ENCODE data around the gene ELOVL6. TPM values are rescaled to one million over a fixed set of nuclear protein-coding genes. Genes with fewer than 3 reads are reported as not detected.

ELOVL6 gene
- total and polyA plus RNA-seq, 10 of the 15 experiments (the other 5 are each of a cell fraction or from before 2014, with no cell fraction given): 3.9 to 33.5 (median 8.1) TPM

DNA sequence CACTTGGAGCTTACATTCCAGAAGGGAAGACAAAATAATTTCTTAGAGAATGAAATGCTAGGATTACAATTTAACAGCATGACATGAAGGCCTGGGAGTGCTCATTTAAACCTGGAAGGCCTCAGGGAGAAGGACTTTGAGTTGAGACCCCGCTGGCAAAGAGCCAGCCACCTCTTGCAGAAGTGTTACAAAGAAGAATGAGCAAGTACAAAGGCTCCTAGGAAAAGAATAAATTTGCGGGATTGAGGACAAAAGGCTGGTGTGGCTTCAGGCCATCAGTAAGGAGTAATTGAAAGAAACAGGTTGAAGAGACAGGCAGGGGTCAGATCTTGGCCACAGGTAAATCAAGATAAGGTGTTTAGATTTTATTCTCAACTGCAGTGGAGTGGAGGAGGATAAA, 3.1 kb upstream of the ELOVL6 start:
- FAIRE-seq (no peak), DNase-seq (ENCODE audit: low read depth, low spot score) (no peak), ATAC-seq (no peak)
- Histone ChIP-seq H3K27ac (ENCODE audit: control insufficient read depth, insufficient read depth) (no peak overlapping the region), H3K4me3 (no peak overlapping the region), H2AFZ (ENCODE audit: control insufficient read depth, low read depth, low read length) (no peak overlapping the region), H3K4me2 (ENCODE audit: control insufficient read depth, insufficient read depth) (no peak overlapping the region), H3K9me3 (replicated peaks; ENCODE audit: control insufficient read depth, insufficient read depth, low read length) (no peaks in the 10 kb centered on the region), H3K36me3 (ENCODE audit: control insufficient read depth in 2 of 2, insufficient read depth in 2 of 2, low read length in 1 of 2) (no peaks in the 10 kb centered on the region), H3K79me2 (ENCODE audit: control insufficient read depth, insufficient read depth, low read length) (peaks cover 15% of the 10 kb centered on the region), H4K20me1 (ENCODE audit: control insufficient read depth, insufficient read depth) (no peaks in the 10 kb centered on the region), H3K4me1 (ENCODE audit: control insufficient read depth, insufficient read depth, low read length) (0 out of 2 replicates have a peak, but pooled peaks cover 4% of the 10 kb centered on the region), H3K9ac (ENCODE audit: control insufficient read depth, insufficient read depth, low read length) (no peak overlapping the region), H3K27me3 (replicated peaks in 1 of 2; ENCODE audit: control insufficient read depth in 2 of 2, insufficient read depth in 2 of 2, low read length in 1 of 2) (no peaks in the 10 kb centered on the region)
- ChIA-PET RAD21 (ENCODE audit: unreplicated experiment) (no interaction called here), POLR2A (no interaction called here), SMC1A (ENCODE audit: uncharacterized antibody, unreplicated experiment) (interaction anchor here (0.6 kb wide), 1 partner anchor 55 kb away, joined by 3 read pairs; no protein-coding TSS in a partner anchor), CTCF (interaction anchor here (1.0 kb wide), 1 partner anchor 147 kb away, joined by 4 read pairs; no protein-coding TSS in a partner anchor)
- in situ Hi-C loops (cut with MboI): loop anchor here (10.0 kb wide), 1 partner anchor 303 kb away; no protein-coding TSS in a partner anchor
- intact Hi-C loops (cut with micrococcal nuclease; ENCODE audit: unreplicated experiment): no loop called here
- 66% methylated on average over 2 of the region's 2 CpGs for WGBS (ENCODE audit: insufficient coverage, insufficient replicate concordance, low lambda C conversion rate, missing lambda C conversion rate)
- no TSS peak for BruUV-seq (replicated peaks)
- TF ChIP-seq SUZ12 (IDR thresholded peaks at IDR 0.05; ENCODE audit: unreplicated experiment): no peak
- TF ChIP-seq RB1 (IDR thresholded peaks at IDR 0.05; ENCODE audit: borderline replicate concordance): no peak
- TF ChIP-seq MTA2 (IDR thresholded peaks at IDR 0.05; ENCODE audit: low read depth): no peak
- no peak for TF ChIP-seq GABPA (IDR thresholded peaks at IDR 0.05; ENCODE audit: low read depth)
- TF ChIP-seq, protein P1, sequence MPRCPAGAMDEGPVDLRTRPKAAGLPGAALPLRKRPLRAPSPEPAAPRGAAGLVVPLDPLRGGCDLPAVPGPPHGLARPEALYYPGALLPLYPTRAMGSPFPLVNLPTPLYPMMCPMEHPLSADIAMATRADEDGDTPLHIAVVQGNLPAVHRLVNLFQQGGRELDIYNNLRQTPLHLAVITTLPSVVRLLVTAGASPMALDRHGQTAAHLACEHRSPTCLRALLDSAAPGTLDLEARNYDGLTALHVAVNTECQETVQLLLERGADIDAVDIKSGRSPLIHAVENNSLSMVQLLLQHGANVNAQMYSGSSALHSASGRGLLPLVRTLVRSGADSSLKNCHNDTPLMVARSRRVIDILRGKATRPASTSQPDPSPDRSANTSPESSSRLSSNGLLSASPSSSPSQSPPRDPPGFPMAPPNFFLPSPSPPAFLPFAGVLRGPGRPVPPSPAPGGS (IDR thresholded peaks at IDR 0.05; ENCODE audit: borderline replicate concordance, insufficient read depth, low read depth, low read length, poor library complexity, severe bottlenecking): no peak
- TF ChIP-seq CEBPZ (IDR thresholded peaks at IDR 0.05; ENCODE audit: low read depth, low read length): no peak
- no peak for TF ChIP-seq BCLAF1 (IDR thresholded peaks at IDR 0.05)
- TF ChIP-seq, protein P2, sequence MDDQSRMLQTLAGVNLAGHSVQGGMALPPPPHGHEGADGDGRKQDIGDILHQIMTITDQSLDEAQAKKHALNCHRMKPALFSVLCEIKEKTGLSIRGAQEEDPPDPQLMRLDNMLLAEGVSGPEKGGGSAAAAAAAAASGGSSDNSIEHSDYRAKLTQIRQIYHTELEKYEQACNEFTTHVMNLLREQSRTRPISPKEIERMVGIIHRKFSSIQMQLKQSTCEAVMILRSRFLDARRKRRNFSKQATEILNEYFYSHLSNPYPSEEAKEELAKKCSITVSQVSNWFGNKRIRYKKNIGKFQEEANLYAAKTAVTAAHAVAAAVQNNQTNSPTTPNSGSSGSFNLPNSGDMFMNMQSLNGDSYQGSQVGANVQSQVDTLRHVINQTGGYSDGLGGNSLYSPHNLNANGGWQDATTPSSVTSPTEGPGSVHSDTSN (IDR thresholded peaks at IDR 0.05; ENCODE audit: insufficient replicate concordance, low read depth, low read length): no peak
- TF ChIP-seq STAT1 (conservative IDR thresholded peaks at IDR 0.05): no peak
- no peak for TF ChIP-seq HDAC6 (IDR thresholded peaks at IDR 0.05; ENCODE audit: unreplicated experiment)
- no peak for TF ChIP-seq ZNF217 (IDR thresholded peaks at IDR 0.05)
- no peak for TF ChIP-seq NR2C1 (IDR thresholded peaks at IDR 0.05)
- no peak for TF ChIP-seq EGR1 (IDR thresholded peaks at IDR 0.05; ENCODE audit: borderline replicate concordance in 1 of 2, low read depth in 2 of 2, low read length in 2 of 2)
- no peak for TF ChIP-seq ZNF622 (IDR thresholded peaks at IDR 0.05)
- TF ChIP-seq KLF5 (IDR thresholded peaks at IDR 0.05; ENCODE audit: partially characterized antibody): no peak
- no peak for TF ChIP-seq YBX1 (IDR thresholded peaks at IDR 0.05)
- no peak for TF ChIP-seq POU2F2 (IDR thresholded peaks at IDR 0.05; ENCODE audit: borderline replicate concordance, low read depth, low read length)
